ENCODE results near the gene CCDC172.

DNA sequence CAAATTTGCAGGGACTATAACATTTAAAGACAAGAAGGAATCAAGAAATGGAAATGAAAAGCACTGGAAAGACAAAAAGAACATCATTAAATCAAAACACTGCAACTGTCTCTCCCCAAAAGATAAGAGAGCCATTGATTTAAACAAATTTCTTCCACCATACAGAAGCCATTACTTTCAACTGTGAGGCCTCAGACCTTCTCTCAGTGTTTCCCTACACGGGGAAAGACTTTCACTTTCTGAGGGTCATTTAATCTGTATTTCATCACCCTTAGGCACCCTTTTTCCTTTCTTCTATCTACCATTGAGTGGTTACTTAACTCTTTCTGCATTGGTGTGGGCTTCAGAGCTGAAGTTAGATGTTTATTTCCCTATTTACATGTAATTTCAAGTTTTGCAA, 47.5 kb downstream of the CCDC172 start:
- TF ChIP-seq, protein P1, sequence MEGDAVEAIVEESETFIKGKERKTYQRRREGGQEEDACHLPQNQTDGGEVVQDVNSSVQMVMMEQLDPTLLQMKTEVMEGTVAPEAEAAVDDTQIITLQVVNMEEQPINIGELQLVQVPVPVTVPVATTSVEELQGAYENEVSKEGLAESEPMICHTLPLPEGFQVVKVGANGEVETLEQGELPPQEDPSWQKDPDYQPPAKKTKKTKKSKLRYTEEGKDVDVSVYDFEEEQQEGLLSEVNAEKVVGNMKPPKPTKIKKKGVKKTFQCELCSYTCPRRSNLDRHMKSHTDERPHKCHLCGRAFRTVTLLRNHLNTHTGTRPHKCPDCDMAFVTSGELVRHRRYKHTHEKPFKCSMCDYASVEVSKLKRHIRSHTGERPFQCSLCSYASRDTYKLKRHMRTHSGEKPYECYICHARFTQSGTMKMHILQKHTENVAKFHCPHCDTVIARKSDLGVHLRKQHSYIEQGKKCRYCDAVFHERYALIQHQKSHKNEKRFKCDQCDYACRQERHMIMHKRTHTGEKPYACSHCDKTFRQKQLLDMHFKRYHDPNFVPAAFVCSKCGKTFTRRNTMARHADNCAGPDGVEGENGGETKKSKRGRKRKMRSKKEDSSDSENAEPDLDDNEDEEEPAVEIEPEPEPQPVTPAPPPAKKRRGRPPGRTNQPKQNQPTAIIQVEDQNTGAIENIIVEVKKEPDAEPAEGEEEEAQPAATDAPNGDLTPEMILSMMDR (IDR thresholded peaks at IDR 0.05): no peak
- TF ChIP-seq POLR2AphosphoS5 (IDR thresholded peaks at IDR 0.05) (no peak), EP300 (IDR thresholded peaks at IDR 0.05) (no peak), POLR2A (IDR thresholded peaks at IDR 0.05; ENCODE audit: low read depth) (no peak)
